GM19455 (cell line): ENCODE results near the gene COQ5.

Experiments used
- ATAC-seq: cut with Tn5 transposase; IDR thresholded peaks from one replicate; pipeline ENCODE4 v1.9.1; 2021; ENCODE audit not compliant: unreplicated experiment

The COQ5 gene

GRCh38 chr12:120457133-120457532 lies 71.8 kb downstream of the COQ5 start:
- no peak for ATAC-seq

GRCh38 chr12:120455302-120455701 lies 73.7 kb downstream of the COQ5 start:
- ATAC-seq = no peak

- ATAC-seq = no peak
These were observed 75.0 kb downstream of the COQ5 start for GRCh38 chr12:120453977-120454376.
